HL-60 (cell line): ENCODE measurements around the gene ZNF670.

Experiments used
- POLR2AphosphoS5 ChIP-seq: IDR thresholded peaks from 2 replicates; pipeline ENCODE4 v1.6.1; 2012; ENCODE audit warnings: low read depth
- REST ChIP-seq: IDR thresholded peaks from 2 replicates; pipeline ENCODE4 v1.6.1; 2012; ENCODE audit warnings: low read depth; ENCODE audit not compliant: insufficient replicate concordance

GRCh38 chr1:247111259-247111699, 32.7 kb upstream of the ZNF670 start:
- TF ChIP-seq POLR2AphosphoS5 (no peak), REST (no peak)
